SK-N-MC (cell line): Measurements from ENCODE around the gene PVRIG.

Experiments used
- EZH2 ChIP-seq: fragments of 200-600 bp; sonication (generic); IDR thresholded peaks from one replicate; pipeline ENCODE4 v1.6.1; 2017; ENCODE audit warnings: antibody characterized with exemption
- FOXP2 ChIP-seq: optimal IDR thresholded peaks from 2 replicates; pipeline ENCODE3; 2011; ENCODE audit warnings: mild to moderate bottlenecking, moderate library complexity; ENCODE audit not compliant: insufficient read depth; ENCODE audit errors: extremely low read length, control extremely low read depth

GRCh38 chr7:100189061-100189460 lies 30.7 kb upstream of the PVRIG start:
- TF ChIP-seq EZH2 (no peak), FOXP2 (no peak)
